ENCODE data around the gene ITPR2. TPM values are rescaled to one million over a fixed set of nuclear protein-coding genes. Genes with fewer than 3 reads are reported as not detected.
A peak's percentile ranks its signal among the peaks of the same experiment; 100 is the strongest.

The ITPR2 gene
- total RNA-seq, 1 donor from 2014 or later = 15.8 TPM

- TF ChIP-seq CTCF (IDR thresholded peaks at IDR 0.05; ENCODE audit: borderline replicate concordance) = no peak
- intact Hi-C loops (cut with micrococcal nuclease) = no loop called here
- peak overlapping the region; percentile 61 for H3K27ac ChIP-seq (replicated peaks)
- H3K4me3 ChIP-seq = no peak overlapping the region
- H3K4me1 ChIP-seq = peaks cover 32% of the 10 kb centered on the region
- H3K27me3 ChIP-seq (ENCODE audit: low read depth) = no peaks in the 10 kb centered on the region
- no peaks in the 10 kb centered on the region for H3K9me3 ChIP-seq (replicated peaks)
- H3K36me3 ChIP-seq = no peaks in the 10 kb centered on the region
- DNase-seq = no peak
Measured at GRCh38 chr12:26808766-26809476, 24.1 kb downstream of the ITPR2 start.

DNA sequence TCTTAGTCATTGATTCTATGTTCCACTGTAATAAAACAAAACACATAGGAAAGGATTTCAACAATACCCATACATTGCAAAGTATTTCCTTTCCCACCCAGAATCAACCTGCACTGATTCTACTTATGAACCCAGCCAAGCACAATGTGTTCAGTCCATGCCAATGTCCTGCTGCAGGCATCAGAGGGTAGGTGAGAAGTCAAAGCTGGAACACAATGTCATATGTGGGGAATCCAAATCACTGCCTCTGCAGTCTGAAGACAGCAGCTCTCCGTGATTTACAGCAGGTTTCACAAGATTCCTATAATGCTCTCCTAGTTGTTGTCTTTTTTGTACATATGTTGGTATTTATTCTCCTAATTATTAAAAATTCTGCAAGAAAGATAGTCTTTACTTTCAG lies 25.7 kb downstream of the ITPR2 start:
- intact Hi-C loops (cut with micrococcal nuclease) = no loop called here
- no peak overlapping the region for H3K27ac ChIP-seq (replicated peaks)
- peaks cover 40% of the 10 kb centered on the region for H3K4me1 ChIP-seq
- no peak overlapping the region for H3K4me3 ChIP-seq
- no peak for DNase-seq
- TF ChIP-seq CTCF (IDR thresholded peaks at IDR 0.05; ENCODE audit: borderline replicate concordance) = no peak
- H3K27me3 ChIP-seq (ENCODE audit: low read depth) = no peaks in the 10 kb centered on the region
- H3K36me3 ChIP-seq = no peaks in the 10 kb centered on the region
- H3K9me3 ChIP-seq (replicated peaks) = no peaks in the 10 kb centered on the region

DNA sequence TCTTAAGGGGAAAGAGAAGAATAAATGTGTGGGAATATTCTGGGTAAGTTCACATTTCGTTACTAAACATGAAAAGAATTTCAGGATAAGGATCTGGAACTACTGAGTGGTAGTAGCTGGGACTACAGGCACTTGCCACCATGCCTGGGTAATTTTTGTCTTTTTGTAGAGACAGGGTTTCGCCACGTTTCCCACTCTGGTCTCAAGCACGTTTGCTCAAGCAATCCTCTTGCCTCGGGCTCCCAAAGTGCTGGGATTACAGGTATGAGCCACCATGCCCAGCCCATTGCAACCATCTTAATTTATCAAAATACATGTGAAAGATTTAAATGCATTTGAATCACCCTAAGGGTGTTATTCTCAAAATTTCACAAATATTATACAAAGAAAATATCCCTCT lies 26.4 kb downstream of the ITPR2 start:
- no peak for DNase-seq
- intact Hi-C loops (cut with micrococcal nuclease) = no loop called here
- Histone ChIP-seq H3K4me3 (no peak overlapping the region), H3K9me3 (replicated peaks) (no peaks in the 10 kb centered on the region), H3K4me1 (peaks cover 40% of the 10 kb centered on the region), H3K27me3 (ENCODE audit: low read depth) (no peaks in the 10 kb centered on the region), H3K27ac (replicated peaks) (no peak overlapping the region), H3K36me3 (no peaks in the 10 kb centered on the region)
- TF ChIP-seq CTCF (IDR thresholded peaks at IDR 0.05; ENCODE audit: borderline replicate concordance) = no peak

DNA sequence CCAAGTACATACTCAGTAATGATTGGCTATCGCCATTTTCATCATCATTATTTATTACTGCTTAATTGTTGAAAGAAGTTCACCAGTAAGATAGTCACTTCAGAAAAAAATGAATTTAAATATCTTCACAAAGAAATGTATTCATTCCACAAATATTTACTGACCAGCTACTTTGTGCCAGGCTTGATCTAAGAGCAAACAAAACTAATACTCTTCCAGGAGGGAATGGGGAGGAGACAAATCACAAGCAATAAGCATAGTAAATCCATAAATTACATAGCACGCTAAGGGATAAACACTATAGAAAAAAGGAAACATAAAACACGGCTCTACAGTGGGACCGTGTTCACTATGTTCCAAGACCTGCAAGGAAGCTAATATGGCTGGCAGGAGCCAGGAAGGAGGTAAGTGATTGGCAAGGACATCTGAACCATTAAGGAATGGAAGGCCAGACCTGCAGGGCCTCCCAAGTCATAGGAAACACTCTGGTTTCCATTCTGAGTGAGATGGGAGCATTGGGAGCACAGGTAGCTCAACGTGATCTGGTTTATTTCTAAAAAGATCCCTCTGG lies 27.5 kb downstream of the ITPR2 start:
- intact Hi-C loops (cut with micrococcal nuclease) = no loop called here
- Histone ChIP-seq H3K27me3 (ENCODE audit: low read depth) (no peaks in the 10 kb centered on the region), H3K36me3 (no peaks in the 10 kb centered on the region), H3K4me3 (no peak overlapping the region), H3K4me1 (peaks cover 37% of the 10 kb centered on the region), H3K9me3 (replicated peaks) (no peaks in the 10 kb centered on the region), H3K27ac (replicated peaks) (no peak overlapping the region)
- TF ChIP-seq CTCF (IDR thresholded peaks at IDR 0.05; ENCODE audit: borderline replicate concordance) = no peak
- DNase-seq = no peak

GRCh38 chr12:26803552-26803951 lies 29.4 kb downstream of the ITPR2 start:
- no peak for TF ChIP-seq CTCF (IDR thresholded peaks at IDR 0.05; ENCODE audit: borderline replicate concordance)
- no peaks in the 10 kb centered on the region for H3K36me3 ChIP-seq
- no peaks in the 10 kb centered on the region for H3K27me3 ChIP-seq (ENCODE audit: low read depth)
- H3K9me3 ChIP-seq (replicated peaks) = no peaks in the 10 kb centered on the region
- intact Hi-C loops (cut with micrococcal nuclease) = no loop called here
- H3K4me3 ChIP-seq = no peak overlapping the region
- no peak for DNase-seq
- peaks cover 20% of the 10 kb centered on the region for H3K4me1 ChIP-seq
- no peak overlapping the region for H3K27ac ChIP-seq (replicated peaks)
